ENCODE measurements around the gene KLF15. TPM values are rescaled to one million over a fixed set of nuclear protein-coding genes. Genes with fewer than 3 reads are reported as not detected.

The KLF15 gene
- total and polyA plus RNA-seq, 2 of the 4 experiments (the other 2 are of a cell fraction): 0.18 to 0.24 TPM

DNA sequence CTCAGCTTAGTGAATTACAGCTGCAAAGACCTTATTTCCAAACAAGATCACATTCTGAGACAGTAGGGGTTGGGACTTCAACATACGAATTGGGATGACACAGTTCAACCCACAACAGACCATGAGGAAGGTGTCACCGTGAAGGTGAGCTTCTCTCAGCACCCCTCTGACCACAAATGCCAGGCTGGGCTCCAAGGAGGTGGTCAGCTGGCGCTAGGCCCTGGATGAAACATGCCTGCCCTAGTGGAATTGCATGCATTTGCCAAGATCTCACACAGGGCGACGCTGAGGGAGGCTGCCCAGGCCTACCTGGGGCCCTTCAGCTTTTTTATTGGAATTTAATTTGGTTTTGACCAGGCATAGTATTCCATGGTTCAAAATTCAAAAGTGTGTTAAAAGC is 39.3 kb upstream of the KLF15 start:
- Histone ChIP-seq H2AFZ (replicated peaks; ENCODE audit: low read length, poor library complexity) (no peak overlapping the region), H2AK9ac (replicated peaks; ENCODE audit: low read depth, low read length, poor library complexity) (no peak overlapping the region), H2BK20ac (ENCODE audit: low read depth, low read length) (no peak overlapping the region), H3K36me3 (ENCODE audit: control insufficient read depth, insufficient read depth, low read length) (no peaks in the 10 kb centered on the region), H3K4ac (ENCODE audit: low read depth, low read length) (no peak overlapping the region), H3K9me3 (ENCODE audit: control insufficient read depth, insufficient read depth, low read length) (no peaks in the 10 kb centered on the region), H3K4me3 (ENCODE audit: insufficient read depth, low read depth, low read length) (no peak overlapping the region), H3K18ac (ENCODE audit: low read depth, low read length) (no peak overlapping the region), H3K79me1 (ENCODE audit: low read depth in 1 of 2, low read length in 2 of 2) (no peaks in the 10 kb centered on the region), H3K27me3 (ENCODE audit: control insufficient read depth, insufficient read depth, low read length) (peaks cover 44% of the 10 kb centered on the region), H2AK5ac (ENCODE audit: low read depth, low read length) (no peak overlapping the region), H3K14ac (replicated peaks; ENCODE audit: low read depth, low read length) (no peak overlapping the region), H2BK5ac (ENCODE audit: low read depth, low read length, poor library complexity, severe bottlenecking) (no peak overlapping the region), H4K91ac (ENCODE audit: insufficient read depth, low read depth, low read length) (no peak overlapping the region), H2BK15ac (ENCODE audit: low read depth, low read length) (no peak overlapping the region), H4K8ac (ENCODE audit: low read depth in 2 of 2, low read length in 2 of 2) (no peak overlapping the region), H3K4me1 (ENCODE audit: control insufficient read depth, insufficient read depth, low read length) (no peaks in the 10 kb centered on the region), H3K4me2 (ENCODE audit: low read depth, low read length) (no peak overlapping the region), H3K56ac (ENCODE audit: extremely low read depth, insufficient read depth, low read length) (no peak overlapping the region), H3K27ac (ENCODE audit: insufficient read depth, low read length) (no peak overlapping the region), H3K23ac (ENCODE audit: low read depth, low read length) (no peak overlapping the region), H2BK120ac (ENCODE audit: low read depth, low read length) (no peak overlapping the region), H3K9me1 (ENCODE audit: insufficient read depth, low read length) (no peaks in the 10 kb centered on the region), H4K5ac (ENCODE audit: low read depth, low read length) (no peak overlapping the region), H3K9ac (ENCODE audit: low read depth, low read length) (no peak overlapping the region), H4K20me1 (ENCODE audit: insufficient read depth, low read length) (no peaks in the 10 kb centered on the region)
- CTCF ChIA-PET: no interaction called here
- in situ Hi-C loops (cut with MboI; ENCODE audit: low sequenced_read_pairs) (loop anchor here (10.0 to 25.0 kb wide), 2 partner anchors 152 to 434 kb away; partner anchors contain the start of gene ROPN1B), intact Hi-C loops (cut with micrococcal nuclease) (no loop called here), dilution Hi-C loops (cut with HindIII; ENCODE audit: low sequenced_read_pairs, unreplicated experiment) (no loop called here)
- TF ChIP-seq, protein P1, sequence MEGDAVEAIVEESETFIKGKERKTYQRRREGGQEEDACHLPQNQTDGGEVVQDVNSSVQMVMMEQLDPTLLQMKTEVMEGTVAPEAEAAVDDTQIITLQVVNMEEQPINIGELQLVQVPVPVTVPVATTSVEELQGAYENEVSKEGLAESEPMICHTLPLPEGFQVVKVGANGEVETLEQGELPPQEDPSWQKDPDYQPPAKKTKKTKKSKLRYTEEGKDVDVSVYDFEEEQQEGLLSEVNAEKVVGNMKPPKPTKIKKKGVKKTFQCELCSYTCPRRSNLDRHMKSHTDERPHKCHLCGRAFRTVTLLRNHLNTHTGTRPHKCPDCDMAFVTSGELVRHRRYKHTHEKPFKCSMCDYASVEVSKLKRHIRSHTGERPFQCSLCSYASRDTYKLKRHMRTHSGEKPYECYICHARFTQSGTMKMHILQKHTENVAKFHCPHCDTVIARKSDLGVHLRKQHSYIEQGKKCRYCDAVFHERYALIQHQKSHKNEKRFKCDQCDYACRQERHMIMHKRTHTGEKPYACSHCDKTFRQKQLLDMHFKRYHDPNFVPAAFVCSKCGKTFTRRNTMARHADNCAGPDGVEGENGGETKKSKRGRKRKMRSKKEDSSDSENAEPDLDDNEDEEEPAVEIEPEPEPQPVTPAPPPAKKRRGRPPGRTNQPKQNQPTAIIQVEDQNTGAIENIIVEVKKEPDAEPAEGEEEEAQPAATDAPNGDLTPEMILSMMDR (conservative IDR thresholded peaks at IDR 0.05; ENCODE audit: low read depth, low read length): no peak
- no peak for TF ChIP-seq MAZ (IDR thresholded peaks at IDR 0.05; ENCODE audit: borderline replicate concordance, low read depth, low read length)
- TF ChIP-seq NFE2L2 (IDR thresholded peaks at IDR 0.05; ENCODE audit: low read depth, low read length): no peak
- TF ChIP-seq CEBPB (IDR thresholded peaks at IDR 0.05; ENCODE audit: low read depth, low read length): no peak
- no peak for TF ChIP-seq POLR2A (IDR thresholded peaks at IDR 0.05; ENCODE audit: low read depth, low read length)
- no peak for TF ChIP-seq SMC3 (IDR thresholded peaks at IDR 0.05; ENCODE audit: low read depth, low read length)
- no CpG with 5 or more reads among the region's 5 CpGs for WGBS, 2 experiments (ENCODE audit: extremely low coverage in 2 of 2, insufficient read length in 1 of 2)
- POLR2A ChIA-PET (ENCODE audit: unreplicated experiment): no interaction called here
- no TSS peak for BruUV-seq (replicated peaks)
- ATAC-seq (ENCODE audit: low read depth) (no peak), DNase-seq (no peak)
